NCI-H1092 (cell line): ENCODE measurements around the gene RASGRP2.
"Not testable (repeated sequence)": the region's sequence is repeated elsewhere in the genome, so short reads cannot be mapped to it uniquely, and the experiment has no call there.

Source experiments
- DNase-seq: peaks from one replicate; lab custom pipeline; 2025; lab: John Stamatoyannopoulos, UW

The RASGRP2 gene

DNA sequence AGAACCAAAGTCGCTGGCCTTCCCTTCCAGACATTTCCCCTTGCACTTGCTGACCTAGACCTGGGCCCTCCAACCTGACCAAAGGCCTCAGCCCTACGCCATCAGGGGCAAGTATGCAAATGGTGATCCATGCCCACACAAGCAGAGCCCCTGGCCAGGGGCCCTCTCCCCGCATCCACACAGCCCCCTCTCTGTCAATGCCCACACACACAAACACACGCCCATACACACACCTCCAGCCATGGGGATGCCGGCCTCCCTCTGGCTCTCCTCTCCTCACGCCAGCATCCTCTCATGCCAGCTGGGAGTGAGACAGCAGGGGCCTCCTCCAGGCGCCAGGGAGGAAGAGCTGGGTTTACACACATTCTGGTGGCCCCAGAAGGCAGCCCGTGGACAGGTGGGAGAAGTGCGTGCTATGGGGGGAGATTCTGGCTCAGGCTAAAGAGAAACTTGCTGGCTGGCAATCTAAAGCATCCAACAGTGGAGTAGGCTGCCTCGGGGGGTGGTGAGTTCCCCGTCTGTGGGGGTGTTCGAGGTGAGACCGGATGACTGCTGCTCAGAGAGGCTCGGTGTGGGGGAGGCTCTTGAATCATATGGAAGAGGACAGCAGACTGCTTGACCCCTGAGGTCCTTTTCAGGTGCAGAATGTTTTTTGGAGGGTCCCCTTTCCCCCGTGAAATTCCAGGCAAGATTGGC, 25.7 kb downstream of the RASGRP2 start:
- no peak for DNase-seq

DNA sequence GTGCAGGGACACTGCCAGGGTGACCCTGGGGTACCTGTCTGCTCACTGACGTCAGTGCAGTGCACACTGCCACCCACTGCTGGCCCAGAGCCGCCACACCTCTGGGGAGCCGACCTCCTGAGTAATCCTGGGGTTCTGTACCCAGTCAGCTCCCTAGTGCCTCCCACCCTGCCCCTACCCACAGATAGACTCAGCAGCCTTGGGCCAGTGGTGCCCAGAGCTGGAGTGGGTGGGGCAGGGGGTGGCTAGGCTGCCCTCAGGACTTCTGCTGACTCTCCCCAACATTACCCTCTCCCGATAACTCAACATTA, 26.7 kb downstream of the RASGRP2 start:
- DNase-seq: no peak

- no peak for DNase-seq
Measured at GRCh38 chr11:64716473-64717267, 27.3 kb downstream of the RASGRP2 start.

DNA sequence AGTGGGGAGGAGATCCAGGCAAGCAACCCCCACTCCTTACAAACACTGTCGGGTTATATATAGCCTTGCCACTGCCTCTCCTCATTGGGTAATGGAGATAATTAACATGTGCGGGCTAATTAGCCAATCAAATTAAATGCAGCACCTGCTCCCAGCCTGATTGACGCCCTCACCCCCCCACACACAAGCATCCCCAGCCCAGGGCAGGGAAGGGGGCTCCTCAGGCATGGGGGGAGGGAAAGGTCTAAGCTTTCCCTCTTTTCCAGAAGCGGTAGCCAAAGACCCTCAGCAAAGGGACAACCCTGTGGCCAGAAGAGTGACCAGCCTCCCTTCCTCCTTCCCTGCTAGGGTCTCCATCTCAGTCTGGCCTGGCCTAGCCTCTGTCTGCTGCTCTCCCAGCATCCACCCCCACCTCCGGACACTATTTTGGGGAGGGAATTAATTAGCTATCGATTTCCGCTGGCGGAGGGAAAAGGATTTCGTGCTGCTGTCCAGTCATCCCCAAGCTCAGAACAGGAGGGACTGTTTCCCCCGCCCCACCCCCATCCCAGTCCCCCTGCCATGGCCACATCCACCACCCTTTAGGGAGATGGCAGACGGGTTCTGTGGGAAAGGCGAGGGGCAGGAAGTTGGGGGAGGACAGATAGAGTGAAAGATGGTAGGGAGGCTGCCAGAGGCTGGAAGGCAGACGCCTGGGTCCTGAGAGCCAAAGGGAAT, 28.0 kb downstream of the RASGRP2 start:
- no peak for DNase-seq

DNA sequence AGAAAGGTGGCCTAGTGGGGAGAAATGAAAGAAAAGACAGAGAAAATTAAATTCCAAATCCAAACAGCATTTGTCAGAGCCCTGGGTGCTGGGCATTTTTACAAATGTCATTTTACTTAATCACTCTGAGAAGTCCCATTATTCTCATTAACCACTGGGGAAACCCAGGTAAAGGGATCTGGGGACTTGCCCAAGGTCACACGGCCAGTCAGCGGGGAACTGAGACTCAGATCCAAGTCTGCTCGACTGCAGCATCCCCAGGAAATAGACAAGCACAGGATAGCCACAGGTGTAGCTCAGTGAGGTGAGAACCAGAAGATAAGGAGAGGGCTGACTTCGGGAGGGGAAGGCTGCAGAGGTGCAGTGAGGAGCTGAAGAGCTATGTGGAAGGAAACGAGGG, 28.8 kb downstream of the RASGRP2 start:
- DNase-seq: no peak

GRCh38 chr11:64714666-64715065, 29.3 kb downstream of the RASGRP2 start:
- no peak for DNase-seq

- DNase-seq: no peak
Measured at GRCh38 chr11:64713781-64714363, 30.1 kb downstream of the RASGRP2 start.

DNA sequence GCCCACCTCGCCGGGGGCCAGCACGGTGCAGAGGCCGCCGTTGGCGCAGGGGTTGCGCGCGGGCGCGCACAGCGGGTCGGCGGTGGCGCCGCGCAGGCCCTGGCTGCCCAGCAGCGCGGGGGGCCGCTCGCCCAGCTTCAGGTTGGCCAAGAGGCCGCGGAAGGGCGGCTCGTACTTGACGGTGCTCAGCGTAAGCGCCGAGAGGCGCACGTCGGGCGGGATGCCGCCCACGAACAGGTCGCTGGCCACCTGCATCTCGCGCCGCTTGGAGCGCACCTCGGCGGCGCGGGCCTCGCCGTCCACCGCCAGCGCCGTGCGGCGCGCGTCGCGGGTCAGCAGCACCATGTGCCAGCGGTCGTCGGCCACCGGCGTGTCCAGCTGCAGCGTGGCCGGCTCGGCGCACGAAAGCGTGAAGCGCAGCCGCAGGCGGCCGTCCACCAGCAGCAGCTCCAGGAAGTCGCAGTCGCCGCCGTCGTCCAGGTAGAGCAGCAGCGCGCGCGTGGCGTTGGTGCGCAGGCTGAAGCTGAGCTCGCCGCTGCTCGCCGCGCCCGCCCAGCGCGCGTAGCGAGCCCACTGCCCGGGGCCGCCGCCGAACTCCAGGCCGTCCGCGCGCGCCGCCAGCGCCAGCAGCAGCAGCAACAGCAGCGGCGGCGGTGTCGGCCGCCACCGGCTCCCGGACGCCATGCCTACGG, 30.8 kb downstream of the RASGRP2 start:
- DNase-seq: peak; percentile 62

DNA sequence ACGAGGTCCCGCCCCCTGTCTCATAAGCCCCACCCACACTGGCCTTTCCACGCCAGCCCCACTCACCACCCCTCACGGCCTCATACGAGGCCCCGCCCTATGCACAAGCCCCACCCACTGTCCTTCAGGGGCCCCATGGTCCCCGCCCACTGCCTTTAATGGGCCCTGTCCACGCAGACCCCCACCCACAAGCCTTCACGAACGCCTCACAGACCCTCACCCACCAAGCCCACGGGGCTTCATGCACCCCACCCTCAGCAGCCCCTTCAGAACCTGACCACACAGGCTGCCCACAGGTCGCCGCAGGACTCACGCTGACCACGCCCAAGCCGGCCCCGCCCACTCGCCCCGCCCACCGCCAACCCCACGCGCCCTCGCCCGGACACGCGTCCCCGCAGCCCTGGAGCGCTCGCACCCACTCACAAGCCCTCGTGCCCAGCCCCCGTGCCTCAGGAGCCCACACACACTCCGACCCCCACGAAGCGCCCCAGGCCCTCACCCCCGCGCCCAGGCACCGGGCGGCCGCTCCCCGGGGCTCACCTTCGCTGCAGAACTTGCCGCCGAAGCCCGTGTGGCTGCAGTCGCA, 31.4 kb downstream of the RASGRP2 start:
- DNase-seq: no peak

GRCh38 chr11:64711956-64712362, 32.0 kb downstream of the RASGRP2 start:
- no peak for DNase-seq

GRCh38 chr11:64711138-64711955, 32.6 kb downstream of the RASGRP2 start:
- DNase-seq: no peak

DNA sequence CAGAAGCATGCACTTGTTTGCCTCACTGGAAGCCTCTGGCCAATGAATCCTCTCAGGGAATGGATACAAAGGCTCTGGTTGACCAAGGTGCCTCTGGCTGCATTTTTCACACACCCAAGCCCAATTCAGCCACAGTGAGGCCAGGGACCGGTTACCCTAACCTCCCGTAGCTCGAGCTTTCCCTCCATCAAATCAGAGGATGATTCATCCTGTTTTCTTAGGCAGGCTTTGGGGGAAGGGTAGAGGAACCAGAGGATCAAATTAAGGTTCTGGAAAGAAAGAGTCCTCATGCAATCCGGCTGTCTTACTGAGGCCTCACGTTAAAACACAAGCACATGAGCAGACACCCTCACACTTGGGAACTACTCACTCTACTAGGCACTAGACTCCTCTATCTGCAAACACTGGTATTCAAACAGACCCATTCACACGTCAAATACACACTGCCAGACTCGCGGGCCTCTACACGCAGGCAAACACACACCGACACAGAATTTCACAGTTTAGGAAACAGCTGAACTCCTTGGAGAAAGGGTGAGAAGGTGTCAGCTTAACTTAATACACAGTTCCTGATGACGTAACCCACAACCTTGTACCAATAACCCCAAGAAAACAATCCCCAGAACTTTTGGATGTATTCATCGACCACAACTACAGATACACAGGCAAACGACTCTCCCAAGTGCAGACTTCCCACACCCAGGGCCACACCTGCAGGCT, 33.4 kb downstream of the RASGRP2 start:
- DNase-seq: no peak

DNA sequence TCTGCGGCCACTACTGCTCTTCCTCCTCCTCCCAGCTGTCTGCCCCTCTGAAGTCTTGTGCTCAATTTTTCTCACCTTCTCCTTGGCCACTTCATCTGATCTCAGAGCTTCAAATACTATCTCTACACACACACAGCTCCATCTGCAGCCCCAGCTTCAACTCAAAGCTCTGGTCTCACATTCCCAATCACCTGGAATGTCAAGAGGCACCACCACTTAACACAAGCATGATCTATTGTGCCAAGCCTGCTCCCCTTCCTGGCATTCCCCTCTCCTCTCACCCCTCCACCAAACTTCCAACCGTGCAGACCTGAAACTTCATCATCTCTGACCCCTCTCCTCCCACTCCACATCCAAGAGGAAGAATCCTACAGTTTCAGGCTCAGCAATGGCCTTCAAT, 38.4 kb downstream of the RASGRP2 start:
- DNase-seq: no peak

- DNase-seq: no peak
Measured at GRCh38 chr11:64703048-64703447, 40.9 kb downstream of the RASGRP2 start.

GRCh38 chr11:64701956-64702355, 42.0 kb downstream of the RASGRP2 start:
- not testable (repeated sequence) for DNase-seq

- no peak for DNase-seq
Measured at GRCh38 chr11:64698427-64698826, 45.5 kb downstream of the RASGRP2 start.

GRCh38 chr11:64697663-64698375, 46.1 kb downstream of the RASGRP2 start:
- no peak for DNase-seq

- no peak for DNase-seq
Measured at GRCh38 chr11:64696045-64696444, 47.9 kb downstream of the RASGRP2 start.

DNA sequence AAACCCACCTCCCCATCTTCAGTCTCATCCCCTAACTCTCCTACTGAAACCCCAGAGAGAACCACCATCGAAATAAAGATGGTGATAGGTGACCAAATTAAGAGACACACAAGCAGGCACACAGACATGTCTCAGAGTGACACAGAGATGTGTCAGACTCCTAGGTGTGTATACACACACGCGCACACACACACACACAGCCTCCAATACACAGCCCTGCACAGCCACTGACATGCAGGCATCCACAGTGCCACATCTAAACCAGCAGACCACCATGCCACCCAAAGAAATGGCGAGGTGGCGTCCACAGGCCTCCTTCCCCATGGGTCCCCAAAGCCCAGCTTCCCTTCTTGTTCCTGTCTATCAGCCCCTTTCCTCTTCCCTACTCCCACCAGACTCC, 48.4 kb downstream of the RASGRP2 start:
- DNase-seq: no peak
